ENCODE measurements around the gene NME9.

- TF ChIP-seq CTCF (IDR thresholded peaks at IDR 0.05) (peak; percentile 9; the same call in 1 of the 2 replicates), REST (IDR thresholded peaks at IDR 0.05; ENCODE audit: insufficient read depth in 1 of 2, low read depth in 2 of 2, low read length in 1 of 2) (no peak)
Measured at GRCh38 chr3:138270245-138270644, 59.4 kb downstream of the NME9 start.

Measured in Panc1 (cell line).